HG02678 (cell line): ENCODE measurements around the gene KDM2A.

Experiments used
- ATAC-seq: cut with Tn5 transposase; IDR thresholded peaks from one replicate; pipeline ENCODE4 v1.9.1; 2021; ENCODE audit warnings: mild to moderate bottlenecking, moderate library complexity; ENCODE audit not compliant: unreplicated experiment

KDM2A gene

GRCh38 chr11:67282876-67283371, 163.9 kb downstream of the KDM2A start:
- ATAC-seq, result no peak

- ATAC-seq, result no peak
Observed at GRCh38 chr11:67283481-67283963, 164.5 kb downstream of the KDM2A start.

GRCh38 chr11:67284811-67285540, 165.9 kb downstream of the KDM2A start:
- no peak for ATAC-seq

- no peak for ATAC-seq
Observed at GRCh38 chr11:67285541-67286498, 166.8 kb downstream of the KDM2A start.

- no peak for ATAC-seq
Observed at GRCh38 chr11:67286621-67287333, 167.7 kb downstream of the KDM2A start.

- ATAC-seq, result no peak
Observed at GRCh38 chr11:67287355-67288197, 168.5 kb downstream of the KDM2A start.

- no peak for ATAC-seq
Observed at GRCh38 chr11:67288198-67288451, 169.1 kb downstream of the KDM2A start.

GRCh38 chr11:67288452-67289225, 169.6 kb downstream of the KDM2A start:
- peak; percentile 64 for ATAC-seq

- peak; percentile 49 for ATAC-seq
Observed at GRCh38 chr11:67289226-67289650, 170.2 kb downstream of the KDM2A start, which contains the start of gene ANKRD13D. Gene ANKRD13D (plus strand): TSS chr11:67289303. CDS start chr11:67289461, 158 bp downstream.

- no peak for ATAC-seq
Observed at GRCh38 chr11:67289651-67290479, 170.8 kb downstream of the KDM2A start.

- no peak for ATAC-seq
Observed at GRCh38 chr11:67290801-67291200, 171.7 kb downstream of the KDM2A start.

- ATAC-seq, result no peak
Observed at GRCh38 chr11:67291481-67292381, 172.7 kb downstream of the KDM2A start.

- no peak for ATAC-seq
Observed at GRCh38 chr11:67292671-67293070, 173.6 kb downstream of the KDM2A start.

- ATAC-seq, result no peak
Observed at GRCh38 chr11:67293090-67293489, 174.0 kb downstream of the KDM2A start.

- no peak for ATAC-seq
Observed at GRCh38 chr11:67295846-67296245, 176.8 kb downstream of the KDM2A start.

- ATAC-seq, result no peak
Observed at GRCh38 chr11:67298786-67299185, 179.7 kb downstream of the KDM2A start.

- ATAC-seq, result no peak
Observed at GRCh38 chr11:67299471-67300191, 180.6 kb downstream of the KDM2A start.
